PC-3 (cell line): ENCODE data around the gene OR10J1. TPM values are rescaled to one million over a fixed set of nuclear protein-coding genes. Genes with fewer than 3 reads are reported as not detected.

ENCODE experiments used
- ATAC-seq: fragments of 200-7000 bp; cut with Tn5 transposase; 2 replicates; pipeline ENCODE4 v1.9.1; 2020; ENCODE audit warnings: mild to moderate bottlenecking, moderate library complexity
- BruUV-seq: library from RNA; stranded (reverse); fragments of 400-500 nt; replicated peaks from 2 replicates; lab custom pipeline; 2021; lab: Mats Ljungman, UMichigan
- CTCF ChIA-PET: fragments of 300-600 bp; sonication (Branson Sonifier 250); formaldehyde crosslinking; loops from one replicate; lab custom pipeline; 2022; ENCODE audit warnings: antibody characterized with exemption; lab: Charles Lee
- POLR2A ChIA-PET: fragments of 300-600 bp; sonication (Branson Sonifier 250); formaldehyde crosslinking; loops from one replicate; lab custom pipeline; 2022; ENCODE audit warnings: antibody characterized with exemption; ENCODE audit not compliant: unreplicated experiment; lab: Charles Lee
- DNase-seq: peaks from one replicate; pipeline ENCODE4 v3.0.0-alpha.2; 2015
- H2AFZ ChIP-seq: fragments of 300-600 bp; sonication (generic); 2 replicates; pipeline ENCODE4 v1.6.0; 2016; ENCODE audit warnings: antibody characterized with exemption, low read length
- H3F3A ChIP-seq: fragments of 300-600 bp; sonication (generic); one replicate; pipeline ENCODE4 v1.6.0; 2017; ENCODE audit warnings: antibody characterized with exemption, low read length, control low read depth, mild to moderate bottlenecking; ENCODE audit not compliant: unreplicated experiment
- H3K27ac ChIP-seq: fragments of 300-600 bp; sonication (generic); 2 replicates; pipeline ENCODE4 v1.5.1; 2016; ENCODE audit warnings: mild to moderate bottlenecking, low read length
- H3K27me3 ChIP-seq: fragments of 300-600 bp; sonication (generic); 2 replicates; pipeline ENCODE4 v1.6.1; 2016; ENCODE audit warnings: low read length, mixed read lengths
- H3K36me3 ChIP-seq: fragments of 300-600 bp; sonication (generic); 2 replicates; pipeline ENCODE4 v1.6.1; 2016; ENCODE audit warnings: low read depth, mixed run types, low read length, mixed read lengths
- H3K4me1 ChIP-seq: fragments of 300-600 bp; sonication (generic); 2 replicates; pipeline ENCODE4 v1.5.1; 2016; ENCODE audit warnings: low read length; ENCODE audit not compliant: insufficient read depth
- H3K4me2 ChIP-seq: fragments of 300-600 bp; sonication (generic); 2 replicates; pipeline ENCODE4 v1.6.0; 2016; ENCODE audit warnings: low read length
- H3K4me3 ChIP-seq: fragments of 300-600 bp; sonication (generic); 2 replicates; pipeline ENCODE4 v1.5.1; 2016; ENCODE audit warnings: mild to moderate bottlenecking, low read length, mixed read lengths
- H3K79me2 ChIP-seq: fragments of 300-600 bp; sonication (generic); 2 replicates; pipeline ENCODE4 v1.6.1; 2017; ENCODE audit warnings: low read length, mixed read lengths
- H3K9ac ChIP-seq: fragments of 300-600 bp; sonication (generic); 2 replicates; pipeline ENCODE4 v1.6.0; 2016; ENCODE audit warnings: mild to moderate bottlenecking, low read length
- H3K9me2 ChIP-seq: fragments of 300-600 bp; sonication (generic); replicated peaks from 2 replicates; pipeline ENCODE4 v1.6.1; 2016; ENCODE audit warnings: mixed run types, low read length, mixed read lengths
- H3K9me3 ChIP-seq: fragments of 300-600 bp; sonication (generic); 2 replicates; pipeline ENCODE4 v1.6.1; 2016; ENCODE audit warnings: low read length, mixed read lengths
- H4K20me1 ChIP-seq: fragments of 300-600 bp; sonication (generic); 2 replicates; pipeline ENCODE4 v1.6.1; 2016; ENCODE audit warnings: low read length, mixed read lengths
- EZH2 ChIP-seq: fragments of 300-600 bp; sonication (generic); IDR thresholded peaks from one replicate; pipeline ENCODE4 v1.6.1; 2017; ENCODE audit warnings: antibody characterized with exemption, mild to moderate bottlenecking, low read length; ENCODE audit not compliant: unreplicated experiment
- EZH2phosphoT487 ChIP-seq: fragments of 300-600 bp; sonication (generic); IDR thresholded peaks from 2 replicates; pipeline ENCODE4 v1.6.1; 2018; ENCODE audit warnings: mild to moderate bottlenecking, antibody characterized with exemption, low read length, borderline replicate concordance
- intact Hi-C: fragments of 100-400 bp; cut with micrococcal nuclease; formaldehyde crosslinking; loops from 2 replicates; pipeline ENCODE4 v1.9.0; 2023
- total RNA-seq: library from RNA; depleted of rRNA; stranded (reverse); fragments of >200 nt; gene quantifications from 2 replicates; pipeline ENCODE4 v1.2.3, GENCODE V29; 2014
- TF ChIP-seq, protein P1 (sequence below): fragments of 300-600 bp; sonication (generic); conservative IDR thresholded peaks from 2 replicates; pipeline ENCODE4 v1.5.1; 2017; ENCODE audit warnings: antibody characterized with exemption, low read depth, mild to moderate bottlenecking, low read length

Gene OR10J1
- total RNA-seq, 1 experiment from 2014 or later: not detected

DNA sequence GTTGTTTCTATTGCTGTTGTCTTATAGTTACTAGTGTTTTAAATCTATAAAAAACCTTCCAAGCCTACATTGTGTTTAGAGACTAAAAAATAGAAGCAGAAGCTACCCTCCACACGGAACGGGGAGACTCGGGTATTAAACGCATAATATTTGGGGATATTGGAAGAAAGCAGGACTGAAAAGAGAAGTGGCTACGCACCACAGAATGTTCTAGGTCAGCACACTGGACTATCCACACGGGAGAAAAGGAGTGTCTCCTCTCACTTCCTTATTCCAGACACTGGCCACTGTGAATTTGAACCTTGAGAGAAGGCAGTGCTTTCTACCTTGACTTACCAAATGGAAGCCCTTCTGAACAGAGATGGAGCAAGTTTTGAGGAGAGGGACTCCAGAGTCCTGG lies 8.5 kb upstream of the OR10J1 start:
- CTCF ChIA-PET: no interaction called here
- Histone ChIP-seq H3K9me2 (no peaks in the 10 kb centered on the region), H3K27me3 (peaks cover 27% of the 10 kb centered on the region), H3K9me3 (no peaks in the 10 kb centered on the region), H3K79me2 (no peaks in the 10 kb centered on the region), H3K4me3 (no peak overlapping the region), H3K36me3 (no peaks in the 10 kb centered on the region), H4K20me1 (no peaks in the 10 kb centered on the region), H3K4me2 (no peak overlapping the region), H3K9ac (no peak overlapping the region), H3F3A (no peaks in the 10 kb centered on the region), H3K27ac (no peak overlapping the region), H2AFZ (no peak overlapping the region), H3K4me1 (peaks cover 11% of the 10 kb centered on the region; the same call in 1 of the 2 replicates)
- BruUV-seq: no TSS peak
- intact Hi-C loops: no loop called here
- ATAC-seq (no peak), DNase-seq (no peak)
- POLR2A ChIA-PET: no interaction called here
- TF ChIP-seq EZH2 (no peak), EZH2phosphoT487 (no peak)
- TF ChIP-seq, protein P1, sequence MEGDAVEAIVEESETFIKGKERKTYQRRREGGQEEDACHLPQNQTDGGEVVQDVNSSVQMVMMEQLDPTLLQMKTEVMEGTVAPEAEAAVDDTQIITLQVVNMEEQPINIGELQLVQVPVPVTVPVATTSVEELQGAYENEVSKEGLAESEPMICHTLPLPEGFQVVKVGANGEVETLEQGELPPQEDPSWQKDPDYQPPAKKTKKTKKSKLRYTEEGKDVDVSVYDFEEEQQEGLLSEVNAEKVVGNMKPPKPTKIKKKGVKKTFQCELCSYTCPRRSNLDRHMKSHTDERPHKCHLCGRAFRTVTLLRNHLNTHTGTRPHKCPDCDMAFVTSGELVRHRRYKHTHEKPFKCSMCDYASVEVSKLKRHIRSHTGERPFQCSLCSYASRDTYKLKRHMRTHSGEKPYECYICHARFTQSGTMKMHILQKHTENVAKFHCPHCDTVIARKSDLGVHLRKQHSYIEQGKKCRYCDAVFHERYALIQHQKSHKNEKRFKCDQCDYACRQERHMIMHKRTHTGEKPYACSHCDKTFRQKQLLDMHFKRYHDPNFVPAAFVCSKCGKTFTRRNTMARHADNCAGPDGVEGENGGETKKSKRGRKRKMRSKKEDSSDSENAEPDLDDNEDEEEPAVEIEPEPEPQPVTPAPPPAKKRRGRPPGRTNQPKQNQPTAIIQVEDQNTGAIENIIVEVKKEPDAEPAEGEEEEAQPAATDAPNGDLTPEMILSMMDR: no peak

DNA sequence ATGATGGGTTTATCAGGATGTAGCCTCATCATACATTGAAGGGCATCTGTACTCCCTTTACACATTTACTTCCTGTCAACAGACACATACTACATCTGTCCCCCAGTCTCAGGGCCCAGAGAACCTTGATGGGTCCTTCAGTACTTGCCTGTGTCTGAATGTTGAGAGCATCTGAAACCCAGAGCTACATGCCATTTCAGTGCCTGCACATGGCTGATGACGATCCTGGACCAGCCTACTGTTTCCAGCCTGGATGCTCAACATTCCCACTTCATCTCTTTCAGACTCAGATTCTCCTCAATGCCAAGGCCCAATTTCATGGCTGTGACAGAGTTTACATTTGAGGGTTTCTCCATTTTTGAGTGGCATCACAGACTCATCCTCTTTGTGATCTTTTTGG lies 7.6 kb upstream of the OR10J1 start, which contains the start of gene OR10J4:
OR10J4 (plus strand) TSS at position 301 of the 400 bp plus-strand sequence.
- ATAC-seq (no peak), DNase-seq (no peak)
- Histone ChIP-seq H4K20me1 (no peaks in the 10 kb centered on the region), H3K4me1 (peaks cover 11% of the 10 kb centered on the region; the same call in 1 of the 2 replicates), H3K9me2 (no peaks in the 10 kb centered on the region), H3K4me3 (no peak within 1 kb of the TSS), H3K27me3 (peaks cover 31% of the 10 kb centered on the region), H2AFZ (no peak within 1 kb of the TSS), H3K4me2 (no peak within 1 kb of the TSS), H3K9ac (no peak within 1 kb of the TSS), H3K9me3 (no peaks in the 10 kb centered on the region), H3K79me2 (no peaks in the 10 kb centered on the region), H3F3A (no peaks in the 10 kb centered on the region), H3K27ac (no peak within 1 kb of the TSS), H3K36me3 (no peaks in the 10 kb centered on the region)
- ChIA-PET CTCF (no interaction called here), POLR2A (no interaction called here)
- no TSS peak for BruUV-seq
- TF ChIP-seq, protein P1: no peak
- TF ChIP-seq EZH2: no peak
- TF ChIP-seq EZH2phosphoT487: no peak
- intact Hi-C loops: no loop called here

DNA sequence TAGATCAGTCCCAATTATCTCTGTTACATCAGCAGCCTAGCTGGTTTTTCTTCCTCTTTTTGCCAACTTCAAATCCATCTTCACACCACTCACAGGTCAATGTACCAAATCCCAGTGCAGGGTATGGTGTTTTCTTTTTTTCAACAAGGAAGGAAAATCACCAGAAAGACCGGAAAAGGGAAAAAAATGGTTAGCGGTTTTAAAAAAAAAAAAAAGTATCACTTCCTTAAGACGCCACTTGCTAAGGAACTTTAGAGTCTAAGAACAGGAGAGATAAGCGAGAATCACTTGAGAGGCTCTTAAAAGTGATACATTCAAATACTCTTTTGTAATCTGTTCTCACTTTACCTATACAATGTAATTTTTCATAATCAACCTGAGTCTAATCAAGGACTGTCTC lies 3.1 kb upstream of the OR10J1 start:
- Histone ChIP-seq H3K27ac (no peak overlapping the region), H3K36me3 (no peaks in the 10 kb centered on the region), H3K4me3 (no peak overlapping the region), H3K79me2 (no peaks in the 10 kb centered on the region), H3K27me3 (peaks cover 24% of the 10 kb centered on the region; the same call in 1 of the 2 replicates), H2AFZ (no peak overlapping the region), H3K4me2 (no peak overlapping the region), H4K20me1 (no peaks in the 10 kb centered on the region), H3K4me1 (no peaks in the 10 kb centered on the region), H3K9me3 (no peaks in the 10 kb centered on the region), H3F3A (no peaks in the 10 kb centered on the region), H3K9me2 (no peaks in the 10 kb centered on the region), H3K9ac (no peak overlapping the region)
- BruUV-seq: no TSS peak
- ATAC-seq: no peak
- intact Hi-C loops: no loop called here
- DNase-seq: no peak
- POLR2A ChIA-PET: no interaction called here
- TF ChIP-seq EZH2phosphoT487 (no peak), EZH2 (no peak)
- TF ChIP-seq, protein P1: no peak
- CTCF ChIA-PET: no interaction called here
